IMR-90 (cell line): ENCODE results near the gene ZMIZ1. TPM values are rescaled to one million over a fixed set of nuclear protein-coding genes. Genes with fewer than 3 reads are reported as not detected.

Experiments used
- ATAC-seq: fragments of 200-7000 bp; cut with Tn5 transposase; 2 replicates; pipeline ENCODE4 v1.9.1; 2020; ENCODE audit warnings: low read depth, mild to moderate bottlenecking, moderate library complexity
- BruUV-seq: library from RNA; stranded (reverse); fragments of 400-500 nt; replicated peaks from 2 replicates; lab custom pipeline; 2021; lab: Mats Ljungman, UMichigan
- CTCF ChIA-PET: fragments of 300-600 bp; formaldehyde crosslinking; extraction: SDS; loops from one replicate; lab custom pipeline; 2021; ENCODE audit warnings: antibody characterized with exemption; lab: Yijun Ruan, JAX
- POLR2A ChIA-PET: fragments of 300-600 bp; sonication (Branson Sonifier 250); formaldehyde crosslinking; loops from one replicate; lab custom pipeline; 2022; ENCODE audit warnings: antibody characterized with exemption; ENCODE audit not compliant: unreplicated experiment; lab: Charles Lee
- DNase-seq: peaks from one replicate; pipeline ENCODE4 v3.0.0; 2013
- H2AFZ ChIP-seq: replicated peaks from 2 replicates; pipeline ENCODE3; 2013; ENCODE audit warnings: low read length, mild to moderate bottlenecking; ENCODE audit not compliant: poor library complexity
- H2AK5ac ChIP-seq: 2 replicates; pipeline ENCODE4 v1.6.1; 2013; ENCODE audit warnings: low read depth, low read length, inconsistent platforms
- H2AK9ac ChIP-seq: replicated peaks from 2 replicates; pipeline ENCODE3; 2013; ENCODE audit warnings: mild to moderate bottlenecking, low read depth, low read length, moderate library complexity; ENCODE audit not compliant: poor library complexity
- H2BK120ac ChIP-seq: 2 replicates; pipeline ENCODE4 v1.6.1; 2013; ENCODE audit warnings: low read depth, low read length, inconsistent platforms
- H2BK15ac ChIP-seq: 3 replicates; pipeline ENCODE4 v1.6.1; 2013; ENCODE audit warnings: low read depth, low read length, inconsistent platforms
- H2BK20ac ChIP-seq: 2 replicates; pipeline ENCODE4 v1.6.1; 2013; ENCODE audit warnings: low read depth, mild to moderate bottlenecking, inconsistent platforms, low read length, moderate library complexity
- H2BK5ac ChIP-seq: 2 replicates; pipeline ENCODE4 v1.6.1; 2013; ENCODE audit warnings: mild to moderate bottlenecking, low read depth, low read length, inconsistent platforms; ENCODE audit not compliant: poor library complexity, severe bottlenecking
- H3K14ac ChIP-seq: replicated peaks from 2 replicates; pipeline ENCODE4 v1.6.1; 2013; ENCODE audit warnings: low read depth, low read length, inconsistent platforms
- H3K18ac ChIP-seq: 2 replicates; pipeline ENCODE4 v1.6.1; 2013; ENCODE audit warnings: low read depth, low read length, control low read depth
- H3K23ac ChIP-seq: 2 replicates; pipeline ENCODE4 v1.6.1; 2013; ENCODE audit warnings: low read depth, low read length, inconsistent platforms
- H3K27ac ChIP-seq: 2 replicates; pipeline ENCODE4 v1.5.1; 2013; ENCODE audit warnings: mild to moderate bottlenecking, control low read depth, low read length; ENCODE audit not compliant: insufficient read depth
- H3K27me3 ChIP-seq: 2 replicates; pipeline ENCODE4 v1.6.1; 2013; ENCODE audit warnings: low read length; ENCODE audit not compliant: control insufficient read depth, insufficient read depth
- H3K36me3 ChIP-seq: 2 replicates; pipeline ENCODE4 v1.6.1; 2013; ENCODE audit warnings: low read length, mixed read lengths; ENCODE audit not compliant: control insufficient read depth, insufficient read depth
- H3K4ac ChIP-seq: 2 replicates; pipeline ENCODE4 v1.6.1; 2013; ENCODE audit warnings: low read depth, low read length, inconsistent platforms
- H3K4me1 ChIP-seq: 2 replicates; pipeline ENCODE4 v1.6.1; 2013; ENCODE audit warnings: low read length, mixed read lengths; ENCODE audit not compliant: control insufficient read depth, insufficient read depth
- H3K4me2 ChIP-seq: 2 replicates; pipeline ENCODE4 v1.6.1; 2013; ENCODE audit warnings: low read depth, mild to moderate bottlenecking, control low read depth, low read length, moderate library complexity
- H3K4me3 ChIP-seq: 2 replicates; pipeline ENCODE4 v1.5.1; 2013; ENCODE audit warnings: low read depth, mild to moderate bottlenecking, control low read depth, low read length, moderate library complexity; ENCODE audit not compliant: insufficient read depth
- H3K56ac ChIP-seq: 2 replicates; pipeline ENCODE4 v1.6.1; 2013; ENCODE audit warnings: low read length, inconsistent platforms; ENCODE audit not compliant: insufficient read depth; ENCODE audit errors: extremely low read depth
- H3K79me1 ChIP-seq, 2 experiments: 2 replicates each; pipeline ENCODE4 v1.6.1; 2013; ENCODE audit warnings: low read length in 2 of 2, inconsistent platforms in 1 of 2, low read depth in 1 of 2
- H3K9ac ChIP-seq: 2 replicates; pipeline ENCODE4 v1.6.1; 2013; ENCODE audit warnings: low read depth, low read length, control low read depth
- H3K9me1 ChIP-seq: 2 replicates; pipeline ENCODE4 v1.6.1; 2013; ENCODE audit warnings: low read length, inconsistent platforms; ENCODE audit not compliant: insufficient read depth
- H3K9me3 ChIP-seq: 2 replicates; pipeline ENCODE4 v1.6.1; 2013; ENCODE audit warnings: low read length; ENCODE audit not compliant: control insufficient read depth, insufficient read depth
- H4K20me1 ChIP-seq: 2 replicates; pipeline ENCODE4 v1.6.1; 2013; ENCODE audit warnings: low read length, inconsistent platforms; ENCODE audit not compliant: insufficient read depth
- H4K5ac ChIP-seq: 2 replicates; pipeline ENCODE4 v1.6.1; 2013; ENCODE audit warnings: mild to moderate bottlenecking, low read depth, low read length, control low read depth
- H4K8ac ChIP-seq, 2 experiments: 2 replicates each; pipeline ENCODE4 v1.6.1; 2013; ENCODE audit warnings: low read depth in 2 of 2, low read length in 2 of 2, control low read depth in 1 of 2, inconsistent platforms in 1 of 2
- H4K91ac ChIP-seq: 2 replicates; pipeline ENCODE4 v1.6.1; 2013; ENCODE audit warnings: low read depth, low read length, inconsistent platforms; ENCODE audit not compliant: insufficient read depth
- BHLHE40 ChIP-seq: fragments of 150-350 bp; IDR thresholded peaks from 2 replicates; pipeline ENCODE4 v1.6.1; 2016; ENCODE audit warnings: mild to moderate bottlenecking, low read depth, low read length
- CHD1 ChIP-seq: IDR thresholded peaks from 2 replicates; pipeline ENCODE4 v1.6.1; 2012; ENCODE audit warnings: low read depth, low read length, improper control_type of control experiment
- FOS ChIP-seq: fragments of 150-350 bp; IDR thresholded peaks from 2 replicates; pipeline ENCODE4 v1.6.1; 2016; ENCODE audit warnings: low read depth, low read length
- MAFK ChIP-seq: IDR thresholded peaks from 2 replicates; pipeline ENCODE4 v1.6.1; 2012; ENCODE audit warnings: low read depth, low read length, improper control_type of control experiment
- MAZ ChIP-seq: IDR thresholded peaks from 2 replicates; pipeline ENCODE4 v1.6.1; 2012; ENCODE audit warnings: low read depth, mild to moderate bottlenecking, low read length, improper control_type of control experiment, moderate library complexity, borderline replicate concordance
- NFE2L2 ChIP-seq: fragments of 150-350 bp; IDR thresholded peaks from 2 replicates; pipeline ENCODE4 v1.6.1; 2016; ENCODE audit warnings: low read depth, mild to moderate bottlenecking, low read length
- POLR2A ChIP-seq: IDR thresholded peaks from 2 replicates; pipeline ENCODE4 v1.6.1; 2012; ENCODE audit warnings: mild to moderate bottlenecking, low read depth, low read length
- RAD21 ChIP-seq: IDR thresholded peaks from 2 replicates; pipeline ENCODE4 v1.6.1; 2012; ENCODE audit warnings: low read length, improper control_type of control experiment
- RCOR1 ChIP-seq: IDR thresholded peaks from 2 replicates; pipeline ENCODE4 v1.6.1; 2012; ENCODE audit warnings: mild to moderate bottlenecking, low read length, improper control_type of control experiment; ENCODE audit not compliant: insufficient replicate concordance
- SMC3 ChIP-seq: fragments of 150-350 bp; IDR thresholded peaks from 2 replicates; pipeline ENCODE4 v1.6.1; 2016; ENCODE audit warnings: low read depth, mild to moderate bottlenecking, antibody characterized with exemption, low read length, moderate library complexity
- WGBS, 2 experiments: methylation state at CpG; one replicate each; pipeline versions ENCODE4 v1.1.5 to v1.1.7; 2013; ENCODE audit warnings: missing lambda C conversion rate in 2 of 2; ENCODE audit not compliant: insufficient read length in 1 of 2; ENCODE audit errors: extremely low coverage in 2 of 2; 5-methylcytosine and 5-hydroxymethylcytosine counted together
- dilution Hi-C: fragments of 300-500 bp; cut with HindIII; formaldehyde crosslinking; loops from one replicate; pipeline ENCODE4 v1.14.3; 2018; ENCODE audit warnings: low sequenced_read_pairs; ENCODE audit not compliant: unreplicated experiment
- in situ Hi-C: fragments of 300-500 bp; cut with MboI; formaldehyde crosslinking; loops from 3 replicates; pipeline ENCODE4 v1.14.3; 2019; ENCODE audit warnings: low sequenced_read_pairs, inconsistent platforms, mixed read lengths
- intact Hi-C: fragments of 100-400 bp; cut with micrococcal nuclease; formaldehyde crosslinking; loops from 2 replicates; pipeline ENCODE4 v1.10.0; 2022
- polyA plus RNA-seq, 3 experiments: library from polyadenylated mRNA; depleted of rRNA; stranded (reverse); fragments of >200 nt; gene quantifications; 2 replicates each; pipeline ENCODE4 v1.2.3, GENCODE V29; 2012; ENCODE audit warnings: low replicate concordance in 1 of 3
- total RNA-seq: library from RNA; depleted of rRNA; stranded (reverse); fragments of >200 nt; gene quantifications from 2 replicates; pipeline ENCODE4 v1.2.3, GENCODE V29; 2012
- TF ChIP-seq, protein P1 (sequence below): fragments of 150-350 bp; IDR thresholded peaks from 2 replicates; pipeline ENCODE4 v1.6.1; 2017; ENCODE audit warnings: mild to moderate bottlenecking, antibody characterized with exemption, low read length, low read depth

ZMIZ1 gene
- total and polyA plus RNA-seq, 2 of the 4 experiments (the other 2 are of a cell fraction): 6.6 to 48.7 TPM

DNA sequence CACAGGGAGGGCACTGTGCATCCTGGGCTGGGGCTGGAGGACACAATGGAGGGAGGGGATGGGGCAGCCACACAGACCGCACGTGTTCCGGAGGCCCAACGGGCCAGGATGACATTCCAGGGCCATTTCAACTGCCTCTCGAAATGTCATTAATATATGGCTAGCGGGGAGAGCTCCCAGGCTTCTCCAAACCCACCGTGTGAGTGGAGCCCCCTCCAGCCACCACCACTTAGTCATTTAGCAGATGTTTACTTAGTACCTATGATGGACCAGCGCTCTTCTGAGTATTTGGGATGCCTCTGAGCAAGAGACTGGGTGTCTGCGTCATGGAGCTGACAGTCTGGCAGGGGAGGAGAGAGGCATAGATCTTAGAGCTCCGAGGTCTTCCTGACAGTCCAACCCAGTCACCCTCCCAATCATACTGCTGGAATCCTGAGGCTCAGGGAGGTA is 107.3 kb downstream of the ZMIZ1 start:
- peak overlapping the region; percentile 87 for H2AK5ac ChIP-seq
- H4K91ac ChIP-seq: peak overlapping the region; percentile 84
- H3K56ac ChIP-seq: 0 out of 2 replicates have a peak overlapping the region, but pooled peaks have one; percentile 33
- peak; percentile 95 for DNase-seq
- ATAC-seq: peak; percentile 60
- peak overlapping the region; percentile 67 to 79; a peak in 2 of 4 replicates for H4K8ac ChIP-seq
- H2BK5ac ChIP-seq: peak overlapping the region; percentile 87
- H4K20me1 ChIP-seq: peaks cover 49% of the 10 kb centered on the region
- H3K4me2 ChIP-seq: peak overlapping the region; percentile 9; the same call in 1 of the 2 replicates
- no CpG with 5 or more reads among the region's 10 CpGs for WGBS, 2 experiments
- peaks cover 14% of the 10 kb centered on the region for H3K36me3 ChIP-seq
- H2AK9ac ChIP-seq: peak overlapping the region; percentile 66
- no peak overlapping the region; the same call in none of the 2 replicates for H3K14ac ChIP-seq
- peaks cover 68% of the 10 kb centered on the region for H3K4me1 ChIP-seq
- peak overlapping the region; percentile 56; the same call in 1 of the 2 replicates for H3K9ac ChIP-seq
- peaks cover 51% of the 10 kb centered on the region for H3K9me1 ChIP-seq
- 0 out of 2 replicates have a peak overlapping the region, but pooled peaks have one; percentile 10 for H3K18ac ChIP-seq
- H2AFZ ChIP-seq: peak overlapping the region; percentile 12
- H4K5ac ChIP-seq: 0 out of 2 replicates have a peak overlapping the region, but pooled peaks have one; percentile 2
- BruUV-seq: no TSS peak
- no peaks in the 10 kb centered on the region for H3K27me3 ChIP-seq
- in situ Hi-C loops: no loop called here
- H3K23ac ChIP-seq: peak overlapping the region; percentile 61; the same call in 1 of the 2 replicates
- H3K4ac ChIP-seq: peak overlapping the region; percentile 89
- POLR2A ChIA-PET: no interaction called here
- H3K27ac ChIP-seq: peak overlapping the region; percentile 85
- H2BK15ac ChIP-seq: peak overlapping the region; percentile 13; the same call in 1 of the 3 replicates
- dilution Hi-C loops: no loop called here
- H2BK120ac ChIP-seq: peak overlapping the region; percentile 83
- no peaks in the 10 kb centered on the region for H3K9me3 ChIP-seq
- TF ChIP-seq MAFK (no peak; the same call in 1 of the 2 replicates), MAZ (peak; percentile 81), POLR2A (0 out of 2 replicates have a peak, but pooled peaks have one; percentile 47), SMC3 (peak; percentile 4; the same call in 1 of the 2 replicates), RCOR1 (peak; percentile 80), RAD21 (no peak; the same call in 1 of the 2 replicates), CHD1 (no peak), FOS (peak; percentile 84), BHLHE40 (peak; percentile 86), NFE2L2 (0 out of 2 replicates have a peak, but pooled peaks have one; percentile 10)
- TF ChIP-seq, protein P1, sequence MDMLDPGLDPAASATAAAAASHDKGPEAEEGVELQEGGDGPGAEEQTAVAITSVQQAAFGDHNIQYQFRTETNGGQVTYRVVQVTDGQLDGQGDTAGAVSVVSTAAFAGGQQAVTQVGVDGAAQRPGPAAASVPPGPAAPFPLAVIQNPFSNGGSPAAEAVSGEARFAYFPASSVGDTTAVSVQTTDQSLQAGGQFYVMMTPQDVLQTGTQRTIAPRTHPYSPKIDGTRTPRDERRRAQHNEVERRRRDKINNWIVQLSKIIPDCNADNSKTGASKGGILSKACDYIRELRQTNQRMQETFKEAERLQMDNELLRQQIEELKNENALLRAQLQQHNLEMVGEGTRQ: peak; percentile 24; the same call in 1 of the 2 replicates
- peaks cover 46 to 96% of the 10 kb centered on the region in 2 experiments for H3K79me1 ChIP-seq
- intact Hi-C loops: loop anchor here (5.0 kb wide), 1 partner anchor 104 kb away; no protein-coding TSS in a partner anchor
- H3K4me3 ChIP-seq: no peak overlapping the region
- H2BK20ac ChIP-seq: peak overlapping the region; percentile 54
- CTCF ChIA-PET: interaction anchor here (1.2 kb wide), 1 partner anchor 19 kb away, joined by 5 read pairs; no protein-coding TSS in a partner anchor
